GM21576 (cell line): Measurements from ENCODE around the gene ZRANB3.
"Not testable (repeated sequence)": the region's sequence is repeated elsewhere in the genome, so short reads cannot be mapped to it uniquely, and the experiment has no call there.

ENCODE experiments used
- ATAC-seq: cut with Tn5 transposase; IDR thresholded peaks from one replicate; pipeline ENCODE4 v1.9.1; 2021; ENCODE audit warnings: mild to moderate bottlenecking, moderate library complexity; ENCODE audit not compliant: unreplicated experiment

Gene ZRANB3

DNA sequence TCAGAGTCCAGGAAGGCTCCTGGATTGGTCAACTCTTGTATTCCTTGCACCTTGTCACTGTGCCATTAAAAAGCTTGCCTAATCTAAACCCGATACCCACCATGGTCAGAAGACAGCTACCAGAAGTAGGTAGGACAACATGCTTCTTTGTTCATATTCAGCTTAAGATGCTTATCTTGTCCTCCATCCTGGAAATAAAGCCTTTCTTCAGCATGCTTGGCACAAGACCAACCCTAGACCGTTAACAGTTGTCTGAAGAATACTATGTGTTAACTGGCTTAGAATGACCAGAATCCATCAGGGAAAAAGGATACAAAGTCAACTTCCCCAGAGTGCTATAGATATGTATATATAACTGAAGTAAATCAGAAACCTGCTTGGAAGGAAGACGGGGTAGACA is 193.9 kb downstream of the ZRANB3 start:
- ATAC-seq = no peak

DNA sequence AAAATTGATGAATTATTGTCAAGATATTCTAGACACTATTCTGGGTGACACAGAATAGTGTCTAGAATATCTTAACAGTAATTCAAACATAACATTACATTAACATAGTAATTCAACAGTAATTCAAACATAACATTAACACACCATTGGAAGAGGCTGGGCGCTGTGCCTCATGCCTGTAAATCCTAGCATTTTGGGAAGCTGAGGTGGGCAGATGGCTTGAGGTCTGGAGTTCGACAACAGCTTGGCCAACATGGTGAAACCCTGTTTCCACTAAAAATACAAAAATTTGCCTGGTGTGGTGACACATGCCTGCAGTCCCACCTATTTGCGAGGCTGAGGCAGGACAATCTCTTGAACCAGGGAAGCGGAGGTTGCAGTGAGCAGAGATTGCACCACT is 195.8 kb downstream of the ZRANB3 start:
- ATAC-seq = no peak

DNA sequence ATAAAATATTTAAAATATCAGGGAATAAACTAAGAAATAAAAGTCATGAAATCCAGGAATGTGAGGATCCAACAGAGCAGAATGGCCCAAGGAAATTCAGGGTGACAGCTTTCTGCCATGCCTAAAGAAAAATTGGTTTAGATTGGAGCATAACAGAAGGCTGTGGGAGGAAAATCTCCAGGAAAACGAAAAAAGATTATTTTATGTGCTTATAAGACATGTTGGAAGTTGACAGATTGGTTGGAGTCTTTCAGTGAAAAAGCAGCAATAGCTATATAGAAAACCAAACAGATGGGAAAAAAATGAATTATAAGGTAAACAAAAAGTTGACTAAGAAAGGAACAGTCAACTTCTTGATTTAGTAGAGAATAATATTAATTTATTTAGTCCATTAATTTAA is 203.9 kb downstream of the ZRANB3 start:
- no peak for ATAC-seq

- ATAC-seq = no peak
These were observed 210.3 kb downstream of the ZRANB3 start for GRCh38 chr2:135320465-135321355.

- ATAC-seq = no peak
These were observed 212.2 kb downstream of the ZRANB3 start for GRCh38 chr2:135318808-135319207.

- no peak for ATAC-seq
These were observed 213.6 kb downstream of the ZRANB3 start for GRCh38 chr2:135317375-135317774.

DNA sequence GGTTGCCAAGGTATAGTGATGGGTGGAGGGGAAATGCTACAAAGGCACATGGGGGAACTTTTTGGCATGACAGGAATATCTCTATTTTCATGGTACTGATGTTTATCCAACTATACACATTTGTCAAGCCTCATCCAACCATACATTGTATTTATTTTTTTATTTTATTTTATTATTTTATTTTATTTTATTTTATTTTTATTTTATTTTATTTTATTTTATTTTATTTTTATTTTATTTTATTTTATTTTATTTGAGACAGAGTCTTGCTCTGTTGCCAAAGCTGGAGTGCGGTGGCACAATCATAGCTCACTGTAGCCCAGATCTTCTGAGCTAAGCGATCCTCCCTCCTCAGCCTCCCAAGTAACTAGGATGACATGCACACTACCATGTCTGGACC is 219.1 kb downstream of the ZRANB3 start:
- ATAC-seq = no peak

DNA sequence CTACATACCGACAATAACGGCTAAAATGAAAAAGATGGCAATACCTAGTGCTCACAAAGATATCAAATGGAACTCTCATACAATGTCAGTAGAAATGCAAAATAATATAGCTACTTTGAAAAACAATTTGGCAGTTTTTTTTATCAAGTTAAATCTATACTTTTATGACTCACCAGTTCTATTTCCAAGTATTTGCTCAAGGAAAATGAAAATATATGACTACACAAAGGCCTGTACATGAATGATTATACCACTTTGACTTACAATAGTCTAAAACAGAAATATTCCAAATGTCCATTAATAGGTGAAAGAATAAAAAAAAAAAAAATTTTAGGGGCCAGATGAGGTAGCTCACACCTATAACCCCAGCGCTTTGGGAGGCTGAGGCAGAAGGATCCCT is 219.8 kb downstream of the ZRANB3 start:
- ATAC-seq = no peak

- no peak for ATAC-seq
These were observed 226.3 kb downstream of the ZRANB3 start for GRCh38 chr2:135304694-135305093.

GRCh38 chr2:135299658-135300244 is 231.3 kb downstream of the ZRANB3 start:
- peak; percentile 89 for ATAC-seq

- no peak for ATAC-seq
These were observed 231.9 kb downstream of the ZRANB3 start for GRCh38 chr2:135299165-135299564.

DNA sequence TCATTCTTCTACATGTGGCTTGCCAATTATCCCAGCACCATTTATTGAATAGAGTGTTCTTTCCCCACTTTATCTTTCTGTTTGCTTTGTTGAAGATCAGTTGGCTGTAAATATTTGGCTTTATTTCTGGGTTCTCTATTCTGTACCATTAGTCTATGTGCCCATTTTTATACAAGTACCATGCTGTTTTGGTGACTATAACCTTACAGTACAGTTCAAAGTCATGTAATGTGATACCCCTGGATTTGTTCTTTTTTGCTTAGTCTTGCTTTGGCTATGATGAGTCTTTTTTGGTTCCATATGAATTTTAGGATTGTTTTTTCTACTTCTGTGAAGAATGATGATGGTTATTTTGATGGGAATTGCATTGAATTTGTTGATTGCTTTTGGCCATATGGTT is 243.9 kb downstream of the ZRANB3 start:
- not testable (repeated sequence) for ATAC-seq

DNA sequence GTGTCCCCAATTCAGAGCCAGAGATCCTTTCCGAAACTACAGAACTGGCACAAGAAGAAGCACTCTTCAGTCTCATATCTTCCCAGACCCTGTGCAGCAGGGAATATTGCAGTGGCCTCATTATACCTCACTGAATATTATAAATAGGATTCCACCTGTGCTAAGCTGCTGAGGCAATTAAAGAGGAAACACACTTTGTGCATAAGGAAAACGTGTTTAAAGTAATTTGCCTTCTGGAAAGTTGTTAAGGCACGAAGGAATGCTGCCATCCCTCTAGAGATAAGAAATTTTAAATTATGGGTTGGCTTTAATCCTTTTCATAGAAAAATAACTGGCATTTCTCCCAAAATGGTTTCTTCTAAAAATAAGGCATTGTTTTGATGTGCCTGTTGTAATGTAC is 245.6 kb downstream of the ZRANB3 start:
- ATAC-seq = no peak

GRCh38 chr2:135281379-135281778 is 249.6 kb downstream of the ZRANB3 start:
- no peak for ATAC-seq

- ATAC-seq = no peak
These were observed 251.8 kb downstream of the ZRANB3 start for GRCh38 chr2:135279209-135279608.

DNA sequence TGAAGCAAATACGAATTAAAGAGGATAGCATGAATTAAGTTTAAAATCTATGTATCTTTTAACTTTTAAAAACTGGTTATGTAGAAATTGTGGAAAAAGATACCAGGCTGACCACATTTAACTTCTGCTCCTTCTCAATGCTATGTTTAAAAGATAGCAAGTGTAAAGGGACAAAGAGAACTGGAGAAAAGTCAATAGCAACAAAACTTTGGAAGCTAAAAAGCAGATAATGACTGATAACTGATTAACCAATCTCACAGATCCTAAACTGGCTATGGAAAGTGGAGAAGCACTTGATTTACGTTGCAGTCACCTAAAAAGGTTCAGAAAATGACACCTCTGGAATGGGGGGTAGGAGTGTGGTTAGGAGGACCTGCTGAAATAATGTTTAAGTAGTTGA is 254.5 kb downstream of the ZRANB3 start:
- ATAC-seq = no peak

DNA sequence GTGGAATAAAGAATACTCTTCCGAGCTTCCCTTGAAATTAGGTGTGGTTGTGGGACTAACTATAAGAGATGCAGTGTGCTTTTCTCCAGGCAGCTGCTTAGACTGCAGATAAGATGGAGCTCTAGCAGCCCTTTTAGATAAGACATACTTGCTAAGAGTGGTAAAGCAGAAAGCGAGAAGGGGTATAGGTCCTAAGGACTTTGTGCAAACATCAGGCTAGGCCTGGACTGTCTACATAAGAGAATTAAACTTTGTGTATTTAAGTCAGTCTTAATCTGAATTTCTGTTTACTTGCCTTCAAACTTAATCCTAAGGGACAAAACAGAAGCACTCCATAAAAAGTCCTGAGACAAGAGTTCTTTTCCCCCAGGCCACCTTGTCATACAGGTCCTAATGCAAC is 260.0 kb downstream of the ZRANB3 start:
- no peak for ATAC-seq

GRCh38 chr2:135265960-135266490 is 265.0 kb downstream of the ZRANB3 start:
- ATAC-seq = no peak

DNA sequence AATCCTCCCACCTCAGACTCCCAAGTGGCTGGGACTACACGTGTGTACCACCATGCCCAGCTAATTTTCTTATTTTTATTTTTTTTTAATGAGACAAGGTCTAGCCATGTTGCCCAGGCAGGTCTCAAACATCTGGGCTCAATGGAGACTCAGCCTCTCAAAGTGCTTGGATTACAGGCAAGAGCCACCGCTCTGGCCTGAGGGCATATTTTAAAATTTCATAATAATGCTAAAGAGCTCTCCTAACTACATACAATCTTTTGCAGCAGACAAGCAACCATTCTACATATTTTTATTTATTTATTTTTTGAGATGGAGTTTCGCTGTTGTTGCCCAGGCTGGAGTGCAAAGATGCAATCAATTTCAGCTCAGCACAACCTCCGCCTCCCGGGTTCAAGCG is 271.9 kb downstream of the ZRANB3 start:
- no peak for ATAC-seq

- no peak for ATAC-seq
These were observed 272.8 kb downstream of the ZRANB3 start for GRCh38 chr2:135258193-135258592.

DNA sequence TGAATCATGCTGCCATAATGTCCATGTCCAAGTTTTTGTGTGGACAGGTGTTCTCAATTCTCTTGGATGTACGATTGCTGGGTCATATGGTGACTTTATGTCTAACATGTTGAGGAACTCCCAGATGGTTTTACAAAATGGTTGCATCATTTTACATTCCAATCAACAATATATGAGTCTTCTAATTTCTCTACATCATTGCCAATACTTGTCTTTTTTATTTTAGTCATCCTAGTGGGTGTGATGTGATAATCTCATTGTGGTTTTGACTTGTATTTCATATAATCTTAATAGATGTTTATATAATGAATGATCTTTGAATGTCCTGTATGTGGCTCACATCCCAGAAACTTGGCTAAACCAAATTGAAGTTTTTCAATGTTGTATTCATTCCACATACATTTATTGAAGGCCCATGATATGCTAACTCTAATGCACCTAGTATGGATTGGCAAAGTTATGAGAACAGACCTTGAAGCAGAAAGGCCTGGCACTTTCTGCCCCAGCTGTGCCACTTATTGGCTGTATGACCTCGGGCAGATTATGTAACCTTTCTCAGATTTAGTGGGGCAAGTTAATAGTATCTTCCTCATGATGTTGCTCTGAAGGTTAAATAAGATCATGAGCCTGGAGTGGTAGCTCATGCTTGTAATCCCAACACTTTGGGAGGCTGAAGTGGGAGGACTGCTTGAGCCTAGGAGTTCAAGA is 273.5 kb downstream of the ZRANB3 start:
- no peak for ATAC-seq
